ENCODE results near the gene EMILIN3.

Gene EMILIN3

GRCh38 chr20:41335591-41335990, 31.0 kb downstream of the EMILIN3 start:
- DNase-seq (ENCODE audit: low read depth, low spot score): no peak
- H3K27me3 ChIP-seq (ENCODE audit: insufficient read depth, insufficient read length): peaks cover 12% of the 10 kb centered on the region
- no peak overlapping the region for H3K9ac ChIP-seq (ENCODE audit: insufficient read length, low read depth)
- H3K36me3 ChIP-seq (ENCODE audit: insufficient read depth, insufficient read length, low read length): no peaks in the 10 kb centered on the region
- H3K4me3 ChIP-seq (ENCODE audit: insufficient read length, low read depth): no peak overlapping the region
- H3K4me1 ChIP-seq (ENCODE audit: insufficient read depth, insufficient read length): peaks cover 3% of the 10 kb centered on the region
- no peaks in the 10 kb centered on the region for H3K9me3 ChIP-seq (ENCODE audit: insufficient read depth, low read length)
- TF ChIP-seq ZNF274 (IDR thresholded peaks at IDR 0.05; ENCODE audit: low read depth, low read length) (no peak), SUZ12 (IDR thresholded peaks at IDR 0.05; ENCODE audit: extremely low read depth, insufficient read depth, insufficient read length) (no peak), YY1 (IDR thresholded peaks at IDR 0.05; ENCODE audit: insufficient read depth, insufficient read length) (no peak)

DNA sequence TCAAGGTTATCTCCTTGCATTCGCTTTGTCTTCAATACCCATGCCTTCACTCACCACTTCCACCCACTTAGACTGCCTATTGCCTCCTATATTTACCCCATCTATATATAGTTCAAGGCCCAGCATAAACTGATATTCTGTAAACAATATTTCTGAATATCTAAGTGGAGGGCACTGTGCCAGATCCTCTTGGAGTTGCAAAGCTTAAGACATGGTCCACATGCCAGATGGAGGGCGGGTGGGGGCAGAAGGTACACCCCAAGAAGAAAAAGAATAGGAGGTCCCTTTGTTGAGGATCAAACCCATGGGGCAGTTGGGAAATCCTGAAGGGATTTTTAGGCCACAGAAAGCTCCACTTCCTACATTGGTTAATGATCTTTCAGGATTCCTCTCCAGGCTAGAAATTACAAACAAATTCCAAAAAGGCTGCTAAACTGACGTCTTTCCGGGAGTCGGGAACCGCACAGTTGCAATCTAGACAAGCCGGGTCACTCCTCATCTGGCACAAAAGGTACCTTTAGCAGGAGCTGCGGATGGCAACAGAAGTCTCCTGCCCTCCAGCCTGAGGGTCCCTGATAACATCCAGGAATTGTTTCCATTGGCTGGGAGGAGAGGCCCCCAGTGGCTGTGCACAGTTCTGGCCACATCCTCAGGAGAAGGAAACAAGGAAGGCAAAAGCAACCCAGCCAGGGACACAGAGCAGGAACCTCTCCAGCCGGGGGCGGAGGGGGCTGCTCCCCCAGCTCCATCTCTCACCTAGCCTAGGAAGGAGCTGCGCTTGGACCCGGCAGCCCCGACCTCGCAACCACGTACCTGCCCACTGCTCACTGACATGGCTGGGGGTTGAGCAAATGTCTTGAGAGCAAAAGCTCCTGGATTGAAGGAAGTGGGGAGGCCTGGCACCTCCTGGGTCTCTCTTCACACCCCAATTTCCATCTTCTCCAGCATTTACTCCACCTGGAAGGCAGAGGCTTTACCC, 31.9 kb downstream of the EMILIN3 start:
- no peak for TF ChIP-seq ZNF274 (IDR thresholded peaks at IDR 0.05; ENCODE audit: low read depth, low read length)
- no peak for TF ChIP-seq YY1 (IDR thresholded peaks at IDR 0.05; ENCODE audit: insufficient read depth, insufficient read length)
- TF ChIP-seq SUZ12 (IDR thresholded peaks at IDR 0.05; ENCODE audit: extremely low read depth, insufficient read depth, insufficient read length): no peak
- H3K4me3 ChIP-seq (ENCODE audit: insufficient read length, low read depth): no peak overlapping the region
- H3K9me3 ChIP-seq (ENCODE audit: insufficient read depth, low read length): no peaks in the 10 kb centered on the region
- H3K9ac ChIP-seq (ENCODE audit: insufficient read length, low read depth): no peak overlapping the region
- peaks cover 10% of the 10 kb centered on the region for H3K27me3 ChIP-seq (ENCODE audit: insufficient read depth, insufficient read length)
- H3K36me3 ChIP-seq (ENCODE audit: insufficient read depth, insufficient read length, low read length): no peaks in the 10 kb centered on the region
- peaks cover 3% of the 10 kb centered on the region for H3K4me1 ChIP-seq (ENCODE audit: insufficient read depth, insufficient read length)
- DNase-seq (ENCODE audit: low read depth, low spot score): no peak

- H3K9ac ChIP-seq (ENCODE audit: insufficient read length, low read depth): no peak overlapping the region
- no peaks in the 10 kb centered on the region for H3K36me3 ChIP-seq (ENCODE audit: insufficient read depth, insufficient read length, low read length)
- DNase-seq (ENCODE audit: low read depth, low spot score): no peak
- no peak for TF ChIP-seq SUZ12 (IDR thresholded peaks at IDR 0.05; ENCODE audit: extremely low read depth, insufficient read depth, insufficient read length)
- no peak for TF ChIP-seq ZNF274 (IDR thresholded peaks at IDR 0.05; ENCODE audit: low read depth, low read length)
- TF ChIP-seq YY1 (IDR thresholded peaks at IDR 0.05; ENCODE audit: insufficient read depth, insufficient read length): no peak
- H3K4me1 ChIP-seq (ENCODE audit: insufficient read depth, insufficient read length): peaks cover 3% of the 10 kb centered on the region
- H3K27me3 ChIP-seq (ENCODE audit: insufficient read depth, insufficient read length): peaks cover 3% of the 10 kb centered on the region
- no peak overlapping the region for H3K4me3 ChIP-seq (ENCODE audit: insufficient read length, low read depth)
- no peaks in the 10 kb centered on the region for H3K9me3 ChIP-seq (ENCODE audit: insufficient read depth, low read length)
Observed at GRCh38 chr20:41334036-41334435, 32.6 kb downstream of the EMILIN3 start.

DNA sequence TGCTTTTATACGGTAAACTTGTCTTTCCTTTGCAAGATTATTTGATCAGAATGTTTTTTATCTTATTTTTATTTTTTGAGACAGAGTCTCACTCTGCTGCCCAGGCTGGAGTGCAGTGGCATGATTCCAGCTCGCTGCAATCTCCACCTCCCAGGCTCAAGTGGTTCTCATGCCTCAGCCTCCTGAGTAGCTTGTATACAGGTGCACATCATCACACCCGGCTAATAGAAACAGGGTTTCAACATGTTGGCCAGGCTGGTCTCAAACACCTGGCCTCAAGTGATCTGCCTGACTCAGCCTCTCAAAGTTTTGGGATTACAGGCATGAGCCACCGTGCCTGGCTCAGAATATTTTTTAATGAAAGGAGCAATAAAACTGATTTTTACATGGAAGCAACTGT, 34.9 kb downstream of the EMILIN3 start:
- no peak for DNase-seq (ENCODE audit: low read depth, low spot score)
- Histone ChIP-seq H3K4me3 (ENCODE audit: insufficient read length, low read depth) (no peak overlapping the region), H3K9me3 (ENCODE audit: insufficient read depth, low read length) (no peaks in the 10 kb centered on the region), H3K27me3 (ENCODE audit: insufficient read depth, insufficient read length) (no peaks in the 10 kb centered on the region), H3K4me1 (ENCODE audit: insufficient read depth, insufficient read length) (peaks cover 3% of the 10 kb centered on the region), H3K9ac (ENCODE audit: insufficient read length, low read depth) (no peak overlapping the region), H3K36me3 (ENCODE audit: insufficient read depth, insufficient read length, low read length) (no peaks in the 10 kb centered on the region)
- TF ChIP-seq YY1 (IDR thresholded peaks at IDR 0.05; ENCODE audit: insufficient read depth, insufficient read length) (no peak), SUZ12 (IDR thresholded peaks at IDR 0.05; ENCODE audit: extremely low read depth, insufficient read depth, insufficient read length) (no peak), ZNF274 (IDR thresholded peaks at IDR 0.05; ENCODE audit: low read depth, low read length) (no peak)

GRCh38 chr20:41330941-41331340, 35.7 kb downstream of the EMILIN3 start:
- H3K4me3 ChIP-seq (ENCODE audit: insufficient read length, low read depth): no peak overlapping the region
- H3K36me3 ChIP-seq (ENCODE audit: insufficient read depth, insufficient read length, low read length): no peaks in the 10 kb centered on the region
- peaks cover 3% of the 10 kb centered on the region for H3K4me1 ChIP-seq (ENCODE audit: insufficient read depth, insufficient read length)
- TF ChIP-seq SUZ12 (IDR thresholded peaks at IDR 0.05; ENCODE audit: extremely low read depth, insufficient read depth, insufficient read length) (no peak), ZNF274 (IDR thresholded peaks at IDR 0.05; ENCODE audit: low read depth, low read length) (no peak), YY1 (IDR thresholded peaks at IDR 0.05; ENCODE audit: insufficient read depth, insufficient read length) (no peak)
- no peak overlapping the region for H3K9ac ChIP-seq (ENCODE audit: insufficient read length, low read depth)
- DNase-seq (ENCODE audit: low read depth, low spot score): no peak
- no peaks in the 10 kb centered on the region for H3K27me3 ChIP-seq (ENCODE audit: insufficient read depth, insufficient read length)
- no peaks in the 10 kb centered on the region for H3K9me3 ChIP-seq (ENCODE audit: insufficient read depth, low read length)

- no peak overlapping the region for H3K4me3 ChIP-seq (ENCODE audit: insufficient read length, low read depth)
- H3K4me1 ChIP-seq (ENCODE audit: insufficient read depth, insufficient read length): peaks cover 3% of the 10 kb centered on the region
- no peaks in the 10 kb centered on the region for H3K36me3 ChIP-seq (ENCODE audit: insufficient read depth, insufficient read length, low read length)
- TF ChIP-seq YY1 (IDR thresholded peaks at IDR 0.05; ENCODE audit: insufficient read depth, insufficient read length): no peak
- TF ChIP-seq ZNF274 (IDR thresholded peaks at IDR 0.05; ENCODE audit: low read depth, low read length): no peak
- no peak for TF ChIP-seq SUZ12 (IDR thresholded peaks at IDR 0.05; ENCODE audit: extremely low read depth, insufficient read depth, insufficient read length)
- DNase-seq (ENCODE audit: low read depth, low spot score): no peak
- H3K9ac ChIP-seq (ENCODE audit: insufficient read length, low read depth): no peak overlapping the region
- H3K27me3 ChIP-seq (ENCODE audit: insufficient read depth, insufficient read length): no peaks in the 10 kb centered on the region
- H3K9me3 ChIP-seq (ENCODE audit: insufficient read depth, low read length): no peaks in the 10 kb centered on the region
Observed at GRCh38 chr20:41330343-41330720, 36.3 kb downstream of the EMILIN3 start.
